NCI-H1092 treated with DMSO at 0.1 percent for 48 hours (cell line): ENCODE data around the gene SOX13.

ENCODE experiments used
- DNase-seq: peaks from one replicate; lab custom pipeline; 2025; lab: John Stamatoyannopoulos, UW

SOX13 gene

DNA sequence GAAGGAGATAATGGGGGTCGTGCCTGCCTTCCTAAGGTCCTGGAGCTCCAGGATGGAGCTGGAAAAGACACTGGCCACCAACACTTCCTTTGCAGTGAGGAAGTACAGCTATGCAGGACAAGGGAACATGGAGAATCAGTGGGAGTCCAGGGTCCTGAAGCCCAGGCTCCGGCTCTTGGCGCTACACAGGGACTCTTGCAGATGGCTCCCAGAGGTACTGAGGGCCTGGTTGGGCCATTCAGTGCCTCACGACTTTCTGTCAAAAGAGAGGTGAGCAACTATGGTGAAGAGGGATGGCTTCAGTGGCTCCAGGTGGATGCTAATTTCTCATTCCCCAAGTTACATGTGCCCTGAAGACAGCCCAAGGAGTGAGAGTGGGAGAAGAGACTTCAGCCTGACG is 80.8 kb downstream of the SOX13 start:
- no peak for DNase-seq

DNA sequence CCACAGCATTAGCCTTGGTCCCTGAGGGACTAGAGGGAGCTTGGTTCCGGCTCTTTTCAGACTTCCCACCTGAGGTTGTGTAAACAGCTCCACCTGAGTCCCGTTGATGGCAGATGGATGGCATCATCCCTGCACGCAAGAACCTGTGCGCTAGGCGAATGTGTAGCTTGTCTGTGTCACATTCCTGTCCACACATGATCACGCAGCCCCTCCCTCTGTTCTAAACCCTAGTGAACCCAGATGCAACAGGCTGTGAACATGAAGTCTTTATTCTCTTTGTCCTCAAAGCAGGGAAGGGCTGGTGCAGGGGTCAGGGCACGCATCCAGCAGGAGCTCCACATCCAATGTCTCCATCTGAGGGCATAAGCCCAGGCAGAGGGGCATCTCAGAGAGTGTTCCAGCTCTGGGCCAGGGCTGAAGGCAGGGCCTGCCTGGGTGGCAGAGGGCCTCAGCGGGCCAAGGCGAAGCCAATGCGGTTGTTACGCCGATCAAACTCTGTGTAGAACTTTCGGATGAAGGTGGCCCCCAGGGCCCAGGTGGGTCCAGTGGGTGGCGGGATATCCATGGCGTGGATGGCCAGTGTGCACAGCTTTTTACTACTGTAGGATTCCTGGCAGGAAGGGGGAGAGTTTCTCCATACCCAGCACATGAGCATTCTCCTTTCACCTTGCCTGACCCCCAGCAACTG is 81.8 kb downstream of the SOX13 start:
- peak; percentile 10 for DNase-seq

DNA sequence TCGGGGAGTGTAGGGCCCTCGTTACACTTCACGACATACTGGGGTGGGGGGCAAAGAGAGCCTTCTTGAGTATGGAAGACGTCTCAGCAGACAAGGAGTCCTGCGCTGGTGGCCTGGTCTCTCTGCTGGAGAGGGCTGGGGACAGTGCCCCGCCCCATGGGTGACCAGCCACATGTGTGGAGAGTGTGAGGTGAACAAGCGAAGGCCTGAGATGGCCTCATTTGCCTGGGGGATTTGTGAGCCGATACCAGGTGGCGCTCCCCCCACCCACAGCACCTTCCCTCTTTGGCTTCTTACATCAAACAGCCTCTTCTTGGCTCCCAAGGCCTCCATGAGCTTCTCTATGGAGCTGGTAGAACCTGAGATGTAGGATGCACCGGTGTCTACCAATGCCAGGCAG is 83.0 kb downstream of the SOX13 start:
- DNase-seq = no peak

DNA sequence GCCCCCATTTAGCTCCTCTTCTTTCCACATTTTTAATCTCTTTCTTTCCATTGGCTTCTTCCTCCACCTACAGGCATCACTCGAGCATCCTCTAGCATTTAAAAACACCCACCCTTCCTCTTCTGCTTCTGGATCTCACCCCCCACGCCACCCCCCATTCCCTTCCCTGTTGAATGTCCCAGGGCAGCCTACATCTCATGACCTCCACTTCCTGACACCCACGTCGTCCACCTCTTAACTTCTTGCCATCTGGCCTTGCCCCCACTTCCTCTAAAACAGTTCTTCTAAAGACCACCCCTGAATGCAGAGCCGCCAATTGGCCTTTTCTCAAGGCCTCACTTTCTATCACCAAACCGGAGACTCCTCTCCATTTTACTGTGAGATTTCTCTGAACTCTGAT is 85.0 kb downstream of the SOX13 start:
- no peak for DNase-seq

DNA sequence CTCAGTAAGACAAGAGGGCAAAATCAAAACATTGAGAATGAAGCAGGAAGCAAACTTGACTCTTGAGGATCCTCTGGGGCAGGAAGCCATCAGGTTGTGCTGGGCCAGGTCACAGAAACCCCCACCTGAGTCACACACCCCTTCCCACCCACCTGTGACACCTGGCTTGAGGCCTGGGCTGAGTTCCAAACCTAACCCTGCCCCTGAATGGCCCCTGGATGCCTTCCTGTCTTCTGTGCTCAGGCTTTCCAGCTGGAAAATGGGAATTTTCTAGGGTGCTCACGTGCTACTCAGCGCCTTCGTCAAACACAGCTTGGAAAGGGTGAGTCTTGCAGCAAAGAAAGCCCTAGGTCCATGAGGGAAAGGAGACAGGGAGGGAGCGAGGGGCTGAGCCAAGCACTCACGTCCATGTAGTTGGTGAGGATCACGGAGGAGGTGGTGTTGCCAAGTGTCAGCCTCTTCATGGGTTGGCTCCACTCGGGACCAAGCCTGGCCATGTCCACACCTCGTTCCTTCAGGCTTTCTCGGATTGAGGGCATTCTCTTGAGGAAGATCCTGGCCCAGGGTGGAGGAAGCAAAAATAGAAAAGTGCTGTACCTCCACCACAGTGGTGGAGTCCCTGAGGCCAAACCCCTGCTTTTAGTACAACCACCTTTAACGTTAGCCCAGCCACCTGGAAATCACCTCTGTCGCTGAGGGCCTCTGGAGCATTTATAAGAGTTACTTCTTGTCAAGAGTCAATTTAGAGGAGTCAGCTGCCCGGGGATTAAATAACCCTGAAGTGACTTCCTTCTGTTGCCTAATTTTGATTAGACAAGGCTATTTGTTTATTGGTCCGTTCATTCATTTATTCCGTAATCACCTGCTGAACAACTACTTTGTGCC is 88.9 kb downstream of the SOX13 start:
- no peak for DNase-seq

DNA sequence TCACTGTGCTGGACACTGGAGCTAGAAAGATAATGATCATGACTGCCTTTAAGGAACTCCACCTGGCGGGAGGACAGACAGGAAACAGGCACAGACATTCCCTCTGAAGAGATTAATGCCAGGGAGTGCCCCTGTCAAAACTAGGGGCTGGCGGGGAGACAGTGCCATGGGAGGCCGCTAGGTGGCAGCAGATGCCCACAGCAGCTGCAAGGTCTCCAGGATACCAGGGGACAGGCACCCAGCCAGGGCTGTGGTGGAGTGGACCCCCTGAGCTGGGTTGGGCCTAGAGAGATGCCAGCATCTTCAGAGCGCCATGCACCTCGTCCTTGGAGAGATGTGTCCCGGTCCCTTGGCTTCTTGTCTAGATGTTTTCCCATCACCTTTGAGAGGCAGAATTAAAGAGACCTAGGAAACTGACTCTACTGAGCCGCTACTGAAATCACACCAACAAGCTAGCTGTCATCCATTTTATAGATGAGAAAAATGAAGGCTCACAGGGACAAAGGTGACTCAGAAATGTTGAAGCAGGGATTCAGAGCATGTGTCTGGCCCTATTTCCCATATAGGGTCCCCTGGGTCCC is 89.7 kb downstream of the SOX13 start:
- DNase-seq = peak; percentile 90

DNA sequence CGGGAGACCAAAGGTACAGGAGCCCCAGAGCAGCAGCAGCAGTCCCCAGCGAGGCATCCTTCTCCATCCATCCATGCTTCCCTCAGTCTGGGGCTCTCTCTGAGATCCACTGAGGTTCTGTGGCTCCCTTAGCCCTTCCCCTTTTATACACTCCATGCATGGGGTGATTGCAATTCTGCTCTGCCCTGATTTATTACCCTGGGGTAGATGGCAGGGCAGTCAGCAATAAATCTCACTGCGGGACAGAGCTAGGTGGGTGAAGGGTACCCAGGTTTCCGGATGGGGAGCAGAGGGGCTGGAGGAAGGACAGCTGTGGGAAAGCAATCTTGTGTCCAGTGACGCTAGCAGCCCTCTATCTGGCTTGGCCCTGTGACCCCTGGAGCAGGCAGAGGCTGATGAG is 93.3 kb downstream of the SOX13 start, which contains the start of gene REN:
Gene REN, minus strand, starts transcription at position 119 of the 400 bp plus-strand sequence. Its CDS starts 44 bp downstream, at position 75.
- DNase-seq = no peak

DNA sequence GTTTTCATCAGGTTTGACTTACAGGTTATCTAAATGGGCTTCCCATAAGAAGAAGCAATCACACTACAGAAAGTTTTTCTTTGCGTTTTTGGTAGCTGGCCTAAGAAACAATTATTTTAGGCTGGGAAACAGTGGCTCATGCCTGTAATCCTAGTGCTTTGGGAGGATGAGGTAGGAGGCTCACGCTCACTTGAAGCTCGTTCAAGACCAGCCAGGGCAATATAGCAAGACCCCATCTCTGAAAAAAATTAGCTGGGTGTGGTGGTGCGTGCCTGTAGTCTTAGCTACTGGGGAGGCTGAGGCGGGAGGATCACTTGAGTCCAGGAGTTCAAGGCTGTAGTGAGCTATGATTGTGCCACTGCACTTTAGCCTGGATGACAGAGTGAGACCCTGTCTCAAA is 94.8 kb downstream of the SOX13 start:
- no peak for DNase-seq

DNA sequence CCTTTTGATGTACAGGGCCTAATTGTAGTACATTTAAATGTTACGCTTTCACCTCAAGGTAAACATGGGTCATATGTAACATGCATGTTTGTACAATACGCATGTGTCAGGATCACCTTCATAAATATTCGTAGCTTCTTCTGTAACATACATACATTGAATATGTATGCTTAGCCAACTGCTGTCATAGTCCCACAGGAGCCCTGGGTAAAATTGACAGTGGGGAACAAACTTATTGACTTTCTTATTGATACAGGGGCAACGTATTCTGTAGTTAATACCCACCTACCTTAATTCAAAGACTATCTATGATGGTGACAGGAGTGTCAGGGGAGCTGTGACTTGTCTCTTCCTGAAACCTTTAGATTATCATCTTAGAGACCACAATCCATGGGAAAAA is 96.9 kb downstream of the SOX13 start:
- no peak for DNase-seq

DNA sequence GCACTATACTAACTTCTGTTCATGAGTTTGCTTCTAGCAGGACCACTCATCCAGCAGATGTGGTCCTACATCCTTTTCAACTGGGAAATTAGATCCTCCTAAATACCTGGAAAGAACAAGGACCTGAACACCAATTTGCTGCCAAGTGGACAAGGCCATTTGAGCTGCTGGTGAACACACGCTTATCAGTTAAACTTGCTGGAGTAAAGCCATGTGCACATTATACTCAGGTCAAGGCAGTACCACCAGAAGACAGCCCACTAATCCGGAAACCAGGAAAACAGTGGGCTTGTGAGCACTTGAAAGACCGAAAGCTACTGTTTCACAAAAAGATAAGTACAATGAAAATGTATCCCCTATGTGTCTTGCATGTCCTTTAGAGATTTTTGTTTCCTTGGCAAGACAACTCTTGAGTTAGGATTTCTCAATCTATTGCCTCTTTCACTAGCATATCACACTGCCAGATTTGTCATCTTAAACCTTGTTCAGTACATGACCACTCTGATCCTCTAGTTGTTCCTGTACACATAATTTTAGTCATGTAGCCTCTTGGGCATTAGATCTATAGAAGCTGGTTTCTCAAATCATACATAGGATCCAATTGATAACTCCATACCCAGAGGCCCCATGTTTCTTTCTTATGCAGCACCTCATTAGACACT is 97.7 kb downstream of the SOX13 start:
- no peak for DNase-seq

DNA sequence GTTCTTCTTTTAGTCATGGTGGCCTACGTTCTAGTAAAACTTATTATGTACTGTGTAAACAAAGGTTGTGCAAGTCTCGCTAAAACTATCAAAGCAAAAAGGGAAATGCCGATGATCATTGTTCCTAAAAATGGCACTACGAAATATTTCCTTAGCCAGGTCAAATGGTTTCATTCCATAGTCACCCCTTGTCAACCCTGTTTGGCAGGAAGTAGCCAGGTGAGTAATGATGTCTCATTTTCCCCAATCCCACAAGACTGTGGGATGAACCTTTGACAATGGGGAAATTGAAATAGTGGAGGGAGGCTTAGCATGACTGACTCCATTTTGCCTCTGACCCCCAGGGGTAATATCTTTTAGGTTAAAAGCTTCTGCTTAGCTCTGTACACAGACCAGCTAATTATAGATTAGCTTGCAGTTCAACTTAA is 98.8 kb downstream of the SOX13 start:
- DNase-seq = no peak

DNA sequence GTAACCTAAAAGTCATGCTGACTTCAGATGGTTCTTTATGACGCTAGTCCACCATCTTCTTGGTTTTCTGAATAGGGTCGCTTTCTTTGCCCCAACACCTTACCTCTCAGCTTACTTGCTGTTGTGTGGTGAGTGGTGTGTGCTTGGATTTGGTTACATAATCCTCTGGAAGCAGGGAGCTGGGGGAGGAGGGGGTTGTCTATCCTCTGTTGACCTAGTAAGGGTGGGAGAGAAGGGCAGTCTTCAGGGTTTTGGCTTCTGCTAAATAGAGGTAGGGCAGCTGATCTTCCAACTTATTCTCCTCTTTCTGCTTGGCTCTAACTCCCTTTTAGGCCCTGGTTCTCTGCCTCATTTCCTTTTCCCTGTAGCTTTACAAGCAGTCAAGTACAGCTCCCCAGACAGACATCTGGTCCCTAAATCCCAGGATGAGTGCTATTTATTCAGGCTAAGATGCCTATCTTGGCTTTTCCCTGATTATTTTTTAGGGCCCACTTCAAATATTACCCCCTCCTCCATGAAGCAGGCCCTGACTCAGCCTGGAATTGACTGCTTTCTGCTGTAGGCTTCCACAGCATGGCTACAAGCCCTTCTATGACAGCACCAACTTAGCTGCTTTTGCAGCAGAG is 99.6 kb downstream of the SOX13 start:
- no peak for DNase-seq

DNA sequence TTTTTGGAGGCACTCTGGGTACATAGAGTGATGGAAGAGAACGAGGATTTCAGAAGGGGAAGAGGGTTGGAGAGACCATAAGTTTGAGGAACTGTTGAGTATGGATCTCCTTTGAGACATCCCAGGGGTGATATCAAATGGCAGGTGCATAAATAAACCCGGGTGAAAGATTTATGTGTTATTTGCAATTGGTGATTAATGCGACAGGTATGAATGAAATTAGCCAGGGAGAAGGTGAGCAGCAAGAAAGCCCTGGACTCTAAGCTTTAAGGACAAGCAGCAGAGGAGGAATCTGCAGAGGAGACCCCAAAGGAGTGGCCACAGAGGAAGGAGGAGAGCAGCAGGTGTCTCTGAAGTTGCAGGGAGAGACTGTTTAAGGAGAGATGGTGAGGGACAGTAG is 102.0 kb downstream of the SOX13 start:
- DNase-seq = no peak

DNA sequence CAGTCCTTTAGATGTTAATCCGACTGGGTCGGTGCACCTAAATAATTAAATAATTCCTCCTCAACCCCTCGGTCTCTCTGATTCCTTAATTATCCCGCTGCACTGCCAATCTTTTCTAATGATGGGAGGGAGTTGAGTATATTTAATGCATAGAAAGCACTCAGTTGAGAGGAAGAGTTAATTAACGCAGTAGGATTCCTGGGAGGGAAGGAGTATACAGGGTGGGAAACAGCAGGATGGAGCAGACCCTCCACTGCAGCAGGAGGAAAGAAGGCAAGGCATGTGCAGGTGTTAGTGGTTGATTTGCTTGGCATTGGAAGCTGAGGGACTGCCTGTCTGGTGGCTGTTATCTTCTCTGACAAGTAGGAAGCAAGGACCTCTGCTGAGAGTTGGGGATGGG is 103.1 kb downstream of the SOX13 start:
- no peak for DNase-seq

DNA sequence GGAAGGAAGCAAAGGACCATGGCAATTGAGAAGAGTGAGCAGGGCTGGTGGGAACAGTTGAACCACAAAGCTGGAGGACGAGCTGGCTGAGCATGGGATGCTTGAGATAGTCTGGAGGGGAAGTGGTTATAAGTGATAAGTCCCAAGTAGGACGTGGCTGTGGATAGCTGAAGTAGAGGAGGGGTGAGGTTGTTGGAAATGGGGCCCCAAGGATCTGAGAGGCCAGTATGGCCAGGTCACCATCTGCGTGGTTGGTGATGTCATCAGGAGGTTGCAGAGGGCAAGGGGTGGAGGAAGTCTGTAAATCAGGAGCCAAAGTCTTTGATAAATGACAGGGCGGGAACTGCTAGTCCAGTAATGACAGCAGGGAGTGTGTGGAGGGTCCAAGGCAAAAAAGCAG is 104.2 kb downstream of the SOX13 start:
- no peak for DNase-seq
